ENCODE measurements around the gene WNT6.

Gene WNT6

DNA sequence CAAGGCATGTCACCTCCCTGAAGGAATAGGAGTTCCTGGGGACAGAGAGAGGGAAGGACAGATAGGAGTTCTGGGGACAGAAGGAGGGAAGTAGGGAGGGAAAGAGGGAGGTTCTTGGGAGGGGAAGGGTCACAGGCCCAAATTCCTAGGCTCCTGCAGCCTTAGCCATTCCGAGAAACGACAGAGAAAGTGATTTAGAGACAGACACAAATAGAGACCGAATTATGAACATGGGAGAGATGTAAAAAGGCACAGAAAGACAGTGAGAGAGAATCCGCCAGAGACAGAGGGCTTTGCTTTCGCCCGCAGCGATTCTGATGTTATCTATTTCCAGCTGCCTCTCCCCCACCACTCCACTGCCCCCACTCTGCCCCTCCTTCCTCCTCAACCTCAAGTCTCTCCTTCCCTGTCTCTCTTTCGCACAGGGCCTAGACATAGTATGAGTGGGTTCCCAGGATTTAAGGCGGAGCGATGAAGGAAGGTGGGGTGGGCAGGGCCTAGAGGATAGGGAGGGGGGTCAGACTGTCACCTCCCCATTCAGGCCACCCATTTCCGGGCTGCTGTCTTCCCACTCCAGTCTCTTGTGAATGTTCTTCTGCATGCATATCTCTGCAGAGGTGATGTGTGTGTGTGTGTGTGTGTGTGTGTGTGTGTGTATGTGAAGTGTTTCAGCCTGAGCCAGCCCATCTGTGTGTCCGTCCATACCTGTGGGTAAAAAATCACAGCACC, 3.3 kb upstream of the WNT6 start:
- TF ChIP-seq EZH2phosphoT487 (conservative IDR thresholded peaks at IDR 0.05; ENCODE audit: low read length) = no peak
- TF ChIP-seq, protein P1, sequence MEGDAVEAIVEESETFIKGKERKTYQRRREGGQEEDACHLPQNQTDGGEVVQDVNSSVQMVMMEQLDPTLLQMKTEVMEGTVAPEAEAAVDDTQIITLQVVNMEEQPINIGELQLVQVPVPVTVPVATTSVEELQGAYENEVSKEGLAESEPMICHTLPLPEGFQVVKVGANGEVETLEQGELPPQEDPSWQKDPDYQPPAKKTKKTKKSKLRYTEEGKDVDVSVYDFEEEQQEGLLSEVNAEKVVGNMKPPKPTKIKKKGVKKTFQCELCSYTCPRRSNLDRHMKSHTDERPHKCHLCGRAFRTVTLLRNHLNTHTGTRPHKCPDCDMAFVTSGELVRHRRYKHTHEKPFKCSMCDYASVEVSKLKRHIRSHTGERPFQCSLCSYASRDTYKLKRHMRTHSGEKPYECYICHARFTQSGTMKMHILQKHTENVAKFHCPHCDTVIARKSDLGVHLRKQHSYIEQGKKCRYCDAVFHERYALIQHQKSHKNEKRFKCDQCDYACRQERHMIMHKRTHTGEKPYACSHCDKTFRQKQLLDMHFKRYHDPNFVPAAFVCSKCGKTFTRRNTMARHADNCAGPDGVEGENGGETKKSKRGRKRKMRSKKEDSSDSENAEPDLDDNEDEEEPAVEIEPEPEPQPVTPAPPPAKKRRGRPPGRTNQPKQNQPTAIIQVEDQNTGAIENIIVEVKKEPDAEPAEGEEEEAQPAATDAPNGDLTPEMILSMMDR (IDR thresholded peaks at IDR 0.05; ENCODE audit: insufficient read depth, low read length, poor library complexity, severe bottlenecking) = no peak
- Histone ChIP-seq H3K9ac (ENCODE audit: low read length) (no peak overlapping the region), H3K27me3 (ENCODE audit: low read length) (no peaks in the 10 kb centered on the region), H3K9me3 (ENCODE audit: insufficient read depth, low read length) (no peaks in the 10 kb centered on the region), H2AFZ (ENCODE audit: low read depth, low read length, severe bottlenecking) (no peak overlapping the region), H3K4me3 (ENCODE audit: insufficient read depth, low read length, poor library complexity, severe bottlenecking) (no peak overlapping the region), H3K27ac (ENCODE audit: low read depth, low read length) (no peak overlapping the region), H3F3A (ENCODE audit: insufficient read depth) (no peaks in the 10 kb centered on the region), H3K36me3 (ENCODE audit: low read length) (no peaks in the 10 kb centered on the region), H3K79me2 (ENCODE audit: insufficient read depth, low read length) (no peaks in the 10 kb centered on the region), H3K9me2 (replicated peaks; ENCODE audit: insufficient read depth, low read length) (no peaks in the 10 kb centered on the region), H4K20me1 (ENCODE audit: low read depth, low read length) (no peaks in the 10 kb centered on the region), H3K4me2 (ENCODE audit: low read depth, low read length, poor library complexity, severe bottlenecking) (no peak overlapping the region)

- Histone ChIP-seq H3K27ac (ENCODE audit: low read depth, low read length) (no peak overlapping the region), H3K9me2 (replicated peaks; ENCODE audit: insufficient read depth, low read length) (no peaks in the 10 kb centered on the region), H3K4me3 (ENCODE audit: insufficient read depth, low read length, poor library complexity, severe bottlenecking) (no peak overlapping the region), H4K20me1 (ENCODE audit: low read depth, low read length) (no peaks in the 10 kb centered on the region), H3F3A (ENCODE audit: insufficient read depth) (no peaks in the 10 kb centered on the region), H2AFZ (ENCODE audit: low read depth, low read length, severe bottlenecking) (no peak overlapping the region), H3K27me3 (ENCODE audit: low read length) (no peaks in the 10 kb centered on the region), H3K79me2 (ENCODE audit: insufficient read depth, low read length) (no peaks in the 10 kb centered on the region), H3K9ac (ENCODE audit: low read length) (no peak overlapping the region), H3K9me3 (ENCODE audit: insufficient read depth, low read length) (no peaks in the 10 kb centered on the region), H3K36me3 (ENCODE audit: low read length) (no peaks in the 10 kb centered on the region), H3K4me2 (ENCODE audit: low read depth, low read length, poor library complexity, severe bottlenecking) (no peak overlapping the region)
- TF ChIP-seq EZH2phosphoT487 (conservative IDR thresholded peaks at IDR 0.05; ENCODE audit: low read length) = no peak
- TF ChIP-seq, protein P1 (IDR thresholded peaks at IDR 0.05; ENCODE audit: insufficient read depth, low read length, poor library complexity, severe bottlenecking) = no peak
These were observed 2.7 kb upstream of the WNT6 start for GRCh38 chr2:218856896-218857243.

- Histone ChIP-seq H3K9me3 (ENCODE audit: insufficient read depth, low read length) (no peaks in the 10 kb centered on the region), H3F3A (ENCODE audit: insufficient read depth) (no peaks in the 10 kb centered on the region), H3K27me3 (ENCODE audit: low read length) (no peaks in the 10 kb centered on the region), H4K20me1 (ENCODE audit: low read depth, low read length) (no peaks in the 10 kb centered on the region), H3K9ac (ENCODE audit: low read length) (no peak overlapping the region), H2AFZ (ENCODE audit: low read depth, low read length, severe bottlenecking) (no peak overlapping the region), H3K4me2 (ENCODE audit: low read depth, low read length, poor library complexity, severe bottlenecking) (no peak overlapping the region), H3K36me3 (ENCODE audit: low read length) (no peaks in the 10 kb centered on the region), H3K79me2 (ENCODE audit: insufficient read depth, low read length) (no peaks in the 10 kb centered on the region), H3K9me2 (replicated peaks; ENCODE audit: insufficient read depth, low read length) (no peaks in the 10 kb centered on the region), H3K4me3 (ENCODE audit: insufficient read depth, low read length, poor library complexity, severe bottlenecking) (no peak overlapping the region), H3K27ac (ENCODE audit: low read depth, low read length) (no peak overlapping the region)
- TF ChIP-seq EZH2phosphoT487 (conservative IDR thresholded peaks at IDR 0.05; ENCODE audit: low read length) = no peak
- TF ChIP-seq, protein P1 (IDR thresholded peaks at IDR 0.05; ENCODE audit: insufficient read depth, low read length, poor library complexity, severe bottlenecking) = no peak
These were observed 2.1 kb upstream of the WNT6 start for GRCh38 chr2:218857371-218858137.
